Bronchial epithelial cell (primary cell): ENCODE results near the gene ANO10. TPM values are rescaled to one million over a fixed set of nuclear protein-coding genes. Genes with fewer than 3 reads are reported as not detected.

Source experiments
- DNase-seq: peaks from one replicate; pipeline ENCODE4 v3.0.0-alpha.2; 2010; ENCODE audit warnings: low read depth
- FAIRE-seq: peaks from 2 replicates; lab custom pipeline; 2011; peaks lifted over from hg19 to GRCh38; lab: Jason Lieb, UNC
- H3K27me3 ChIP-seq: 2 replicates; pipeline ENCODE4 v1.5.1; 2011; ENCODE audit warnings: low read length; ENCODE audit not compliant: control insufficient read depth, insufficient read depth
- H3K36me3 ChIP-seq: 2 replicates; pipeline ENCODE4 v1.5.1; 2011; ENCODE audit warnings: low read length; ENCODE audit not compliant: control insufficient read depth, insufficient read depth
- H3K4me3 ChIP-seq: 2 replicates; pipeline ENCODE4 v1.5.1; 2011; ENCODE audit warnings: mild to moderate bottlenecking, low read depth, low read length, control low read depth
- CTCF ChIP-seq: IDR thresholded peaks from 2 replicates; pipeline ENCODE4 v1.5.1; 2011; ENCODE audit warnings: mild to moderate bottlenecking, moderate library complexity, low read length, control low read depth, inconsistent platforms; ENCODE audit not compliant: insufficient read depth, severe bottlenecking
- total RNA-seq: library from RNA; depleted of rRNA; stranded (reverse); fragments of >200 nt; gene quantifications from 2 replicates; pipeline ENCODE4 v1.2.1, GENCODE V29; 2014

The ANO10 gene
- total RNA-seq, 1 donor from 2014 or later, result 25.8 TPM

DNA sequence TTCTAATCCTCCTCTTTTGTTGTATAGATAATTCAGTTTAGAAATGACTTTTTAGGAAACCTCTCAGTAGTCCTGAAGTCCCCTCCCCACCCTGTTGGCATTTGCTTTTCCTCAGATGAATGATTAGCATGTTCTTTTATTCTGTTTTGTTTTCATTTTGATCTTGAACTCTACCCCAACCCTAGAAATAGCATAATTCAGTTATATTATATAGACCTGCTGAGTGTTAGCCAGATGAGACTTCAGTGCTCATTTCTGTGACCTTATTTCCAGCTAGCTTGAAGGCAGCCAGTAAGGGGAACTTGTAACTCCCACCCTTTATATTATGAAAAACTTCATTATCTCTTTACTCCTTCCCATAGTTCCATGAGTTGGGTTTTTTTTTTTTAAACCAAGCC is 294.2 kb downstream of the ANO10 start:
- Histone ChIP-seq H3K36me3 (no peaks in the 10 kb centered on the region), H3K4me3 (no peak overlapping the region), H3K27me3 (no peaks in the 10 kb centered on the region)
- DNase-seq, result no peak
- TF ChIP-seq CTCF, result no peak
- no peak for FAIRE-seq

DNA sequence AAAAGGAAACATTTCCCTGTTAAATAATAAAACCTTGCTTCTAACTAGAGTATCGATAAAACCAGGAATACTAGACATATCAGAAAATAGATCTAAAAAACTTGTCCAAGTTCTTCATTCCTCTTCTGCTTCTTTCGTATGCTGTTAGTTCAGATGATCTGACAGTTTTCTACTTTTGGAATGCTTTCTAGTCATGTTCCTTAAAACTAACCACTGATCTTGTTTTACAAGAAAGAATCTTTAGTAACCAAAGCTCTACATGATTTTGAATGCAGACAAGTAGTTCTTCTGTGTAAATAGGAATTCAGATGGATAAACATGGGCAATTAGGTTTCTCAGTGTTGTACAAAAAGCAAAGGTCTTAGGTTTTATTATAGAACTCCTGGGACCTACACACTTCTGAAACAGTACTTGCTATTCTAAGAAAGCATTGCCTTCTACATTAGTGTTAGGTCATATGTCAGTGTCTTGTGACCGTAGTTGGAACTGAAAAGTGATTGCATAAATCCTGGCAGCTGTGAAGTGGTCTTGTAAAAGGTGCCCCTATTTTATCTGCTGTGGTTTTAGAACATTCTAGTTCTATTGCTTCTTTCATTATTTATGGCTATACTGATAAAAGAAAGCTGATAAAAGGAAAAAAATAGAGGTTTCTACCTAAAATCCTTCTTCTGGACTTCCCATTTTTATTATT is 294.8 kb downstream of the ANO10 start:
- Histone ChIP-seq H3K27me3 (no peaks in the 10 kb centered on the region), H3K36me3 (no peaks in the 10 kb centered on the region), H3K4me3 (no peak overlapping the region)
- no peak for DNase-seq
- no peak for TF ChIP-seq CTCF
- FAIRE-seq, result no peak

DNA sequence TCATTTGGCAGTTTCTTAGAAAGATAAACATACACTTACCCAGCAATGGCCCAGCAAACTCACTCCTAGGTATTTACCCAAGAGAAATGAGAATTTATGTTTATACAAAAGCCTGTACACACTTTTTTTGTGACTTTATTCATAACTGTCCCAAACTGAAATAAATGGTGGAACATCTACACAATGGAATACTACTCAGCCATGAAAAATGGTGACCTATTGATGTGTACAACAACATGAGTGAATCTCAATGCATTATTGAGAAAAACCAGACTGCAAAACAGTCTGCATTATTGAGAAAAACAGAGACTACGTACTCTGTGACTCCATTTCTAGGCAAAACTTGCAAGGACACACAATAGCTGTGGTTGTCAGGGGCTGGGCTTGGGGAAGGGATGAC is 298.3 kb downstream of the ANO10 start:
- no peak for FAIRE-seq
- no peak for DNase-seq
- Histone ChIP-seq H3K27me3 (no peaks in the 10 kb centered on the region), H3K36me3 (no peaks in the 10 kb centered on the region), H3K4me3 (no peak overlapping the region)
- no peak for TF ChIP-seq CTCF

DNA sequence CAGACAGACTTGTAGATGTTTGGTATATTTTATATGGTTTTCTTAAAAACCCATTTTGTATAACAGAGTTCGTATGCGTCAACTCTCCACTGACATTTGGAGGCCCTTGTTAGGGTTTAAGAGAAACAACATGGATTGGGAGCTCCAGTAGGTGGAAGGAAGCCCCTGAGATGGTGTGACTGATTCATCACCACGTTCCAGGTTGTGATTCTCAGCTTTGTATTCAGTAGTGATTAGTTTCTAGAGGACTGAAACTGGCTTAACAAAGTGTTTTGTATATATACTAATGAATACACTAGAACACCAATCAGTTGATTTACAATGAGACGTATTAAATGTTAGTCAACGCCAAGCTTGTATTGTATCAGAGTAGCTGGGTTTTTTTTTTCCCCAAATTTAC is 301.5 kb downstream of the ANO10 start:
- no peak overlapping the region for H3K4me3 ChIP-seq
- DNase-seq, result no peak
- no peak for FAIRE-seq
- TF ChIP-seq CTCF, result no peak
- H3K27me3 ChIP-seq, result no peaks in the 10 kb centered on the region
- no peaks in the 10 kb centered on the region for H3K36me3 ChIP-seq

GRCh38 chr3:43319794-43320193 is 302.0 kb downstream of the ANO10 start:
- DNase-seq, result no peak

More at GRCh38 chr3:43319794-43320193, 302.0 kb downstream of the ANO10 start:
- no peaks in the 10 kb centered on the region for H3K36me3 ChIP-seq
- FAIRE-seq, result no peak
- no peak for TF ChIP-seq CTCF
- H3K27me3 ChIP-seq, result no peaks in the 10 kb centered on the region
- no peak overlapping the region for H3K4me3 ChIP-seq
